GM18505 (cell line): ENCODE data around the gene TLE3.
"Not testable (repeated sequence)": the region's sequence is repeated elsewhere in the genome, so short reads cannot be mapped to it uniquely, and the experiment has no call there.

ENCODE experiments used
- ATAC-seq: cut with Tn5 transposase; IDR thresholded peaks from one replicate; pipeline ENCODE4 v1.9.1; 2021; ENCODE audit not compliant: unreplicated experiment
- POLR2A ChIP-seq: IDR thresholded peaks from 4 replicates; pipeline ENCODE4 v1.6.1; 2011; ENCODE audit warnings: borderline replicate concordance; ENCODE audit not compliant: insufficient read depth, insufficient read length; ENCODE audit errors: extremely low read depth

TLE3 gene

GRCh38 chr15:70097321-70098152 lies at the start of gene TLE3:
TLE3 (minus strand) TSS chr15:70097917; CDS start chr15:70096798, 1,119 bp downstream.
- TF ChIP-seq POLR2A = peak; percentile 95
- ATAC-seq = peak; percentile 49

- TF ChIP-seq POLR2A = no peak
- no peak for ATAC-seq
These were observed 49.6 kb upstream of the TLE3 start for GRCh38 chr15:70147178-70147760.

- no peak for ATAC-seq
- TF ChIP-seq POLR2A = no peak
These were observed 49.1 kb upstream of the TLE3 start for GRCh38 chr15:70146771-70147170.

GRCh38 chr15:70146162-70146561 lies 48.4 kb upstream of the TLE3 start:
- TF ChIP-seq POLR2A = no peak
- no peak for ATAC-seq

- ATAC-seq = no peak
- no peak for TF ChIP-seq POLR2A
These were observed 47.5 kb upstream of the TLE3 start for GRCh38 chr15:70145261-70145660.

GRCh38 chr15:70142322-70143191 lies 44.8 kb upstream of the TLE3 start:
- no peak for TF ChIP-seq POLR2A
- no peak for ATAC-seq

- no peak for ATAC-seq
- no peak for TF ChIP-seq POLR2A
These were observed 44.3 kb upstream of the TLE3 start for GRCh38 chr15:70142072-70142321.

- no peak for ATAC-seq
- no peak for TF ChIP-seq POLR2A
These were observed 43.8 kb upstream of the TLE3 start for GRCh38 chr15:70141376-70142071.

- no peak for TF ChIP-seq POLR2A
- no peak for ATAC-seq
These were observed 43.0 kb upstream of the TLE3 start for GRCh38 chr15:70140543-70141375.

GRCh38 chr15:70140025-70140542 lies 42.4 kb upstream of the TLE3 start:
- ATAC-seq = no peak

GRCh38 chr15:70137967-70138366 lies 40.2 kb upstream of the TLE3 start:
- TF ChIP-seq POLR2A = no peak

More at GRCh38 chr15:70140025-70140542, 42.4 kb upstream of the TLE3 start:
- TF ChIP-seq POLR2A = no peak

GRCh38 chr15:70137021-70137420 lies 39.3 kb upstream of the TLE3 start:
- ATAC-seq = not testable (repeated sequence)

More at GRCh38 chr15:70137967-70138366, 40.2 kb upstream of the TLE3 start:
- ATAC-seq = no peak
